Activated T-helper 9 cell treated with anti-CD3 and anti-CD28 coated beads, Interleukin-2, amount 50 U/mL, for 16 hours (primary cell): ENCODE data around the gene ARID1B.
"Not testable (repeated sequence)": the region's sequence is repeated elsewhere in the genome, so short reads cannot be mapped to it uniquely, and the experiment has no call there.

Experiments
- DNase-seq: peaks from one replicate; pipeline ENCODE4 v3.0.0-alpha.2; 2020; ENCODE audit warnings: low read depth

Gene ARID1B

GRCh38 chr6:157134402-157135047 lies 357.3 kb downstream of the ARID1B start:
- DNase-seq: no peak

DNA sequence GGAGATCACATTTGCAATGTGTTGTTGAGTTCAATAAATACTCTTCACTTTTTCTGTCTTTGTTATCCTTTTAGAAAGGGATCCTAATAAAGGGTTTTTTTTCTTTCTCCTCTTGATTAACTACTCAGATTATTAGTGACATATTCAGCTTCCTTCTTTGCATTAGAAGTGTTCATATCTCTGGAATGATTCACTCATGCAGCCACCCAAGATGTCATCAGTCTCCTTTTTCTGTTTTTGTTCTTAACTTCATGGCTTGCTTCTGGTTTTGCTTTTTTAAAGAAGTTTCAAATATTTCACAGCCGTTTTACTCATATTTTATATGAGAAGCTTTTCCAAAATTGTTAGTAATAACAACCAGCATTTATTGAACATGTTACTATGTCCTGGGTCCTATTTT lies 358.5 kb downstream of the ARID1B start:
- no peak for DNase-seq

GRCh38 chr6:157137501-157137900 lies 360.3 kb downstream of the ARID1B start:
- DNase-seq: no peak

DNA sequence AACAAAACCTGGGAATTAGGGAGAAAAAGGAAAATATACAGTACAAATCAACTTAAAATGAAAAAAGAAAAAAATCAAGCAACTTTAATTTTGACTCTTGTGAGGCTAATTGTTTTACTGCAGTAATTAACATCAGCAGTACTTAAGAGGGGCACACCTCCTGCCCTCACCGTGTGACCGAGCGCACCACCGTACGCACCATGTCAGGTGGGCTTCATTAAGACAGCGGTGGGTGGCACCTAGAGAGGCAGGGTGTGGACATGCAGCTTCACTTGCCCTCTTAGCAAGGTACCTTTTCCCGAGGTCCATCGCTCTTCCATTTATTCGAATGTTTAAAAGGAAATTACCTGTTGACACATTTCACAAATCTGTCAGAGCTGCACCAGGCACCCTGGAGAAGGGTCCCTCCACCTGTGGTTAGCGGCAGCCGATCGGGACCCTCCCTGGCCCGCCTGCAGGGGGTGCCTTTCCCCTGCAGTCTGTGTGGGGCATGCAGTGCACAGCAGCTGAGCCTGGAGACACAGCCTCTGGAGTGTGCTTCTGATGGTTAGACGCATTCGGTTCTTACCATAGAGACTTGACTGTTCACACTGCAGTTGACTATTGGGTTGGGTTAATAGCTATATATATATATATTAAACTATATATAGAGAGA lies 362.0 kb downstream of the ARID1B start:
- DNase-seq: no peak

GRCh38 chr6:157143171-157143889 lies 366.2 kb downstream of the ARID1B start:
- peak; percentile 10 for DNase-seq

DNA sequence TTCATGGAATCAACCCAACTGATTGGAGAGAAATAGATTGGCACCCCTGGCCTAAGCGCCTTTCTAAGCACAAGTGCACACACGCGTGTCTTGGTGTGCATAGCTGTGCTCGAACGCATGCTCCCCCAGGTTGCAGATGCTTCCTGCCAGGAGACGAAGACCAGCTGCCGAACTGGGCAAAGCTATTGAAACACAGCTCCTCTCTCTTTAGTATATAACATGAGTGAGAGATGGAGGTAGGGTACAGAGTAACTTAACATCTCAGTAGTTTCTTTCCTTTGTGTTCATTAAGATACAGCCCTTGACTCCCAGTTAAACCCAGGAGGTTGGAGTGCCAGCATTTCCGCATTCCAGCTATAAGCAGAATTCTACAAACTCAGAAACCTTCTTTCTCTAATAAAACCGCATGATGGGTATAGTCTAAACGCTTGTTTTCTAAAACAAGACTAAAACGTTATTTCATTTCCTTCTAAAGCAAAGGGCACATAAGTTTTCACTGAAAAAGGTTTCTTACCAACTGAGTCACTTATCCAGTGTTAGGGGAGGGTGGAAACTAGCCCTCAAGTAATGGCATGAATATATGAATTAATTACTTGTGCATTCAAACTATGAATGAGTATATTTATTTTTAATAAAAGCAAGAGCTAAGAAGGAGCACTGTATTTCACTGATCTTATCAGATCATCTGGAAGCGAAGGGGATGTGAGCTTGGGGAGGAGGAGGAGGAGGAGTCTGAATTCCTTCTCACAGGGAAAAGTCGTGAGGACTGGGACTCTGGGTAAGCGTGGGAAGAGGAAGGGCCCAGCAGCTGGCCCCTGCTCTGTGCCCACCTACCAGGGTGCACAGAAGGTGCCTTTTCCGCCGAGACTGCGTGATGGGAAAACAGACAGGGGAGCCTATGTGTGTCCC lies 367.0 kb downstream of the ARID1B start:
- no peak for DNase-seq

DNA sequence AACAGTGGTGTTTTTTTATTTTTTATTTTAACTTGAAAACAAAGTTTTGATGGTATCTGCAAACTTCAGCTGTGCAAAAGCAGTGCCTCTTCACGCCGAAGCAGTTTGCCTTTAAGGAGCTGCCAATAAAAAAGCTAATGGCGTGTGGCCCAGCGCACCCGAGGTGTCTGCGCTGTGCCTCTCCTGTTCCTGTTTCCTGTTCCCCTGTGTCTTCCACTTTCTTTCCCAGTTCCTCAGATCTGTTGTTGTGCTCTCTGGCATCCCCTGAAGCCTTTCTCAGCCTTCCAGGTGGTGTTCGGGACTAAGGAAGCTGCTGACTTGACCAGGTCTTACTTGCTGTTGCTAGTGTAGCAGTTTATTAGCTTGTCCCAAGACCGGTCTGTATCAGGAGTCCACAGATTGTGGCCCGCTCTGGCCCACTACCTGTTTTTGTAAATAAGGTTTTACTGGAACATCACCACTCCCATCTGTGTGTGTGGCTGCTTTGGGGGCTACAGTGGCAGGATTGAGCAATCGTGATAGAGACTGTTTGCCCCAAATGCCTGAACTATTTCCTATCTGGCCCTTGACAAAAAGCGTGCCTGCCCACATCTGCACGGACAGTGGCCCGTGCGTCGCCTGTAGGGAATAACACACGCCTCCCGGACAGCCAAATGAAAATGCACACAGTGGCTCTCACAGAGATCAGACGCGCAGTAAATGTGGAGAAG lies 367.8 kb downstream of the ARID1B start:
- DNase-seq: no peak

GRCh38 chr6:157145656-157146285 lies 368.6 kb downstream of the ARID1B start:
- DNase-seq: no peak

- DNase-seq: not testable (repeated sequence)
Measured at GRCh38 chr6:157147054-157148026, 370.2 kb downstream of the ARID1B start.

DNA sequence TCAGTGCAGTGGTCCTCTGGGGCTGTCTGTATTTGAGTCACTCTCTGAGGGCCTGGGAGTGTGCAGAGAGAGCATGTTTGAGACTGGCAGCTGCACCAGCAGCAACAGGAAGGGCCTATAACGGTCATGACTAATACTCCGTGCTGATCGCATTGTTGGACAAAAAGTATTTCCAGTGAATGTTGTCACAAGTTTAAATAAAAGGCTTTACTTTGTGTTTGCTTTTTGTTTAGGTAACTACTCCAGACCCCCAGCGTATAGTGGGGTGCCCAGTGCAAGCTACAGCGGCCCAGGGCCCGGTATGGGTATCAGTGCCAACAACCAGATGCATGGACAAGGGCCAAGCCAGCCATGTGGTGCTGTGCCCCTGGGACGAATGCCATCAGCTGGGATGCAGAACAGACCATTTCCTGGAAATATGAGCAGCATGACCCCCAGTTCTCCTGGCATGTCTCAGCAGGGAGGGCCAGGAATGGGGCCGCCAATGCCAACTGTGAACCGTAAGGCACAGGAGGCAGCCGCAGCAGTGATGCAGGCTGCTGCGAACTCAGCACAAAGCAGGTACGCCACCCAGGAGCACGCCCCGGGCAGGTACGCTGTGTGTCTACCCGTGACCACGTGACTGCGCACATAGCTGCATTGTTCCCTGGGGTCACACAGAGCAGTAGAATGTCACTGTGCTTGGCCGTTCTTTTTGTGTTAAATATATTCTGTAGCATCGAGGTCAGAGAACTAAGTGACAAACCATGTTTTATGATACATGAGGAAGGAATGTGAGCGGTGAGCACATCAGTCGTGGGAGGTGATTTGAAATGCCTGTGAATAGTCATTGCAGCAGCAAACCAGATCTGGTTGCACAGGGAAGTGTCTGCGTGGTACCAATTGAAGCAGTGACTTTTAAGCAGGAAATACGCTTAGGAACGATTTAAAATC lies 371.5 kb downstream of the ARID1B start:
- no peak for DNase-seq

- DNase-seq: no peak
Measured at GRCh38 chr6:157150076-157150475, 372.9 kb downstream of the ARID1B start.

- DNase-seq: no peak
Measured at GRCh38 chr6:157151029-157151428, 373.9 kb downstream of the ARID1B start.

- no peak for DNase-seq
Measured at GRCh38 chr6:157151989-157152388, 374.8 kb downstream of the ARID1B start.

DNA sequence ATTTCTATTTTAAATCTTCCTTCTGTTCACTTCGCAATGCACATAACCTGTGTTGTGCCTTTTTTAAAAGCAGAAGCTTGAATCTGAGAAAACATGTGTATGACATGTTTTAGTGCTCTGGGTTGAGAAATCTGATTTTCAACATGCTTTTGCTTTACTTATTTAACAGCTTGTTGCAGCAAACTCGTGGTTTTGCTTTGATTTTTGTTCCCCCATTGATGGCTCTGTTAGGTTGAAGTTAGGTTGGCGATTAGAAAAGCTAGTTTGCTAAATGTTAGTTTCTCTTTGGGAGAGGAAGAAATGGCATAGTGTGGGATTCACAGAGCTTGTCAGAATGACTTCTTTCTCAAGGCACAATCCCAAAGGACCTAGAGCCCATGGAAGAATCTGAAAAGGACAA lies 375.4 kb downstream of the ARID1B start:
- DNase-seq: no peak

DNA sequence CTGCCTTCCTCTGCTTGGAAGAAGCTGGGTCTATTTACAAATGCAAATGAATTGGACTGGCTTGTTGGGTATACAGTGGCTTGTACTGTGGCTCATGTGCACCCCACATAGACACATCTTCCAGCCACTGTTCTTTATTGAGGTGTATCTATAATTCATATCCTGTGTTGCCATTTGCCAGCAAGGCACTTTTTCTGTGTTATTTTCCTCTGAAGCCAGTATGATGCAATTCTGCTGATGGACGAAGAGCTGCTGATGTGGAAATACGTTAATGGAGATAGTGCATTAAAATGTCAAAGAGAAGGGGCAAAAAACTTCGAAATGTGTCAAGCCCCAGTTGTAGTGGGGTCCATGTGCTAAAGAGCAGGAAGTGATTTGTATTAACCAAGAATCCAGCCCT lies 378.6 kb downstream of the ARID1B start:
- no peak for DNase-seq

- DNase-seq: no peak
Measured at GRCh38 chr6:157157258-157157657, 380.1 kb downstream of the ARID1B start.

DNA sequence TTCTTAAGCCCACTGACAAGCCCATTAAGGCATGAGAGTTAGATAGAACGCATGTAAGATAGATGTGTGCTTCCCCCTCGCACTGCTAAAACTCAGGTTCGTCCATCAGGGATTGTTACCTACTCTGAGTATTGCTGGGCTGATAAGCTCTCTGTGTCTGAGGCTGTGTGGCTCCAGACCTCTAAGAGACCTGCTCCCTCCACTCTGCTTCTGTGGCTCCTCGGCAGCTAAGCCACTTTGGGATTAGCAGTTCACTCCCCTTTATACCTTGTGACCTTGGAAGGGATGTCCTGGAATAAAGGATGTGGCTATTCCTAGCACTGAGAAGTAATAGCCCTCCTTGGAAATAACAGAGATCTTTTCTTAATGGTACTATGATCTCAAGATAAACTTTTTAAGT lies 381.3 kb downstream of the ARID1B start:
- DNase-seq: no peak

GRCh38 chr6:157158897-157159296 lies 381.7 kb downstream of the ARID1B start:
- no peak for DNase-seq

DNA sequence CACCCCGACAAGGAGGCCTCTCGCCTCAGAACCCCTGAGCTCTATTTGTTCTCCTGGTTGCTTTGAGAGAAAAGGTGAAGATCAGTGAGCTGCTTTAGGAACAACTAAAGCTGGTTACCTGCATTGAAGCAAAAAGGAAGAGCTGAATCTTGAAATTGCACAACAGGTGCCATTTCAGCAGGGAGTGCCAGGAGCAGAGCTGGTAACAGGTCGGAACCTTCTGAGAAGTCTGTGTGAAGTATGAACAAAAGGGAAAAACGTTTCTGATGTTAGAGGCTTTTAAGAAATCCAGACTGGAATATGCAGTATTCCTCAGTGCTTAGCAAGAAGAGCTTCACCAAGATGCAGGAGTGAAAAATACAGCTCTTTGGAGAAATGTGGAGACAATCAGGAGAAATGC lies 382.2 kb downstream of the ARID1B start:
- no peak for DNase-seq
